Measurements from ENCODE around the gene CEACAM1. TPM values are rescaled to one million over a fixed set of nuclear protein-coding genes. Genes with fewer than 3 reads are reported as not detected.
"Not testable (repeated sequence)": the region's sequence is repeated elsewhere in the genome, so short reads cannot be mapped to it uniquely, and the experiment has no call there.

The CEACAM1 gene
- total RNA-seq, 2 experiments from 2014 or later: 30.0 to 37.0 TPM

DNA sequence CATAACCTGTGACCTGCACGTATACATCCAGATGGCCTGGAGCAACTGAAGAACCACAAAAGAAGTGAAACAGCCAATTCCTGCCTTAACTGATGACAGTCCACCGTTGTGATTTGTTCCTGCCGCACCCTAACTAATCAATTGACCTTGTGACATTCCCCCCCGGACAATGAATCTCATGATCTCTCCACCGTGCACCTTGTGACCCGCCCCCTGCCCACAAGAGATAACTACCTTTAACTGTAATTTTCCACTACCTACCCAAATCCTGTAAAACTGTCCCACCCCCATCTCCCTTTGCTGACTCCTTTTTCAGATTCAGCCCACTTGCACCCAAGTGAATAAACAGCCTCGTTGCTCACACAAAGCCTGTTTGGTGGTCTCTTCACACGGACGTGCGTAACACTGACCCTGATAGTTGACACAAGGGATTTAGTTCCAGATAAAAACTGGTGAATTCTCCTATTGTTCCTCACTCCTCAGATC, 29.1 kb upstream of the CEACAM1 start:
- DNase-seq; H3K36me3 Mint-ChIP-seq; H3K9me3 Mint-ChIP-seq (ENCODE audit: low read depth); H3K4me3 Mint-ChIP-seq; CTCF ChIA-PET; ATAC-seq; H3K27ac Mint-ChIP-seq: not testable (repeated sequence)
- H3K27me3 Mint-ChIP-seq: peaks cover 43% of the 10 kb centered on the region
- peaks cover 10% of the 10 kb centered on the region for H3K4me1 Mint-ChIP-seq

- H3K4me3 Mint-ChIP-seq: no peak overlapping the region
- no peaks in the 10 kb centered on the region for H3K36me3 Mint-ChIP-seq
- H3K4me1 Mint-ChIP-seq: peaks cover 10% of the 10 kb centered on the region
- DNase-seq: no peak
- no peak for ATAC-seq
- H3K9me3 Mint-ChIP-seq (ENCODE audit: low read depth): no peaks in the 10 kb centered on the region
- CTCF ChIA-PET: interaction anchor here (1.6 kb wide), 1 partner anchor 51 kb away, joined by 5 read pairs; no protein-coding TSS in a partner anchor
- H3K27ac Mint-ChIP-seq: no peak overlapping the region
- peaks cover 37% of the 10 kb centered on the region for H3K27me3 Mint-ChIP-seq
Observed at GRCh38 chr19:42555801-42556200, 27.5 kb upstream of the CEACAM1 start.

DNA sequence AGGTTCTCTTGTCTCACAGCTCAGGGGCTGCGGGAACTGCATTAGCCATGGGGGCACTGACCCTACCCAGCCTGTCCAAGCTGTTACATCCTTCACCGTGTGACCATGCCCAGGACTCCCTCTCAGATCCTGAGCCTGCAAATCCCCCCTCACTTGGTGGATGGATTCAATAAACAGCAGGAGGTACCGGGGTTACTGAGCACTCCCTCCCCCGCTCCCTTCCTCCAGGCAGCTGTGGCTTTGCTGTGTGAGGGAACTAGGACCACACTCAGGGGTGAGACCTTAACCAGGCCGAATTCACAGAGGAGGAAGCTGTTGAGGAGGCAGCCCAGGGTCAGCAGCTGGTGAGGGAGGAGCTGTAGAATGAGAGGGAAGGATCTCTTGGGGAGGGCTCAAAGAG, 27.0 kb upstream of the CEACAM1 start:
- H3K36me3 Mint-ChIP-seq: no peaks in the 10 kb centered on the region
- ATAC-seq (no peak), DNase-seq (no peak)
- H3K4me1 Mint-ChIP-seq: peaks cover 10% of the 10 kb centered on the region
- no peak overlapping the region for H3K27ac Mint-ChIP-seq
- H3K4me3 Mint-ChIP-seq: no peak overlapping the region
- CTCF ChIA-PET: interaction anchor here (1.6 kb wide), 1 partner anchor 52 kb away, joined by 5 read pairs; no protein-coding TSS in a partner anchor
- peaks cover 37% of the 10 kb centered on the region for H3K27me3 Mint-ChIP-seq
- H3K9me3 Mint-ChIP-seq (ENCODE audit: low read depth): no peaks in the 10 kb centered on the region

- Mint-ChIP-seq H3K27me3 (peaks cover 40% of the 10 kb centered on the region), H3K36me3 (no peaks in the 10 kb centered on the region), H3K4me3 (no peak overlapping the region), H3K4me1 (peaks cover 10% of the 10 kb centered on the region), H3K27ac (no peak overlapping the region), H3K9me3 (ENCODE audit: low read depth) (no peaks in the 10 kb centered on the region)
- DNase-seq: no peak
- ATAC-seq: no peak
- CTCF ChIA-PET: interaction anchor here (1.3 kb wide), 1 partner anchor 13 kb away, joined by 5 read pairs; no protein-coding TSS in a partner anchor
Observed at GRCh38 chr19:42554046-42554575, 25.8 kb upstream of the CEACAM1 start.

- peaks cover 35% of the 10 kb centered on the region for H3K27me3 Mint-ChIP-seq
- CTCF ChIA-PET: interaction anchor here (0.9 to 1.3 kb wide), 2 partner anchors 13 to 103 kb away, joined by 3 to 5 read pairs; no protein-coding TSS in a partner anchor
- peaks cover 2% of the 10 kb centered on the region for H3K9me3 Mint-ChIP-seq (ENCODE audit: low read depth)
- DNase-seq (peak; percentile 33), ATAC-seq (no peak)
- no peak overlapping the region for H3K4me3 Mint-ChIP-seq
- H3K36me3 Mint-ChIP-seq: no peaks in the 10 kb centered on the region
- H3K4me1 Mint-ChIP-seq: peaks cover 10% of the 10 kb centered on the region
- H3K27ac Mint-ChIP-seq: no peak overlapping the region
Observed at GRCh38 chr19:42553292-42554045, 25.2 kb upstream of the CEACAM1 start.

- DNase-seq (peak; percentile 31), ATAC-seq (no peak)
- CTCF ChIA-PET: interaction anchor here (0.9 to 1.3 kb wide), 2 partner anchors 14 to 102 kb away, joined by 3 to 5 read pairs; no protein-coding TSS in a partner anchor
- Mint-ChIP-seq H3K27ac (no peak overlapping the region), H3K36me3 (no peaks in the 10 kb centered on the region), H3K27me3 (peaks cover 35% of the 10 kb centered on the region), H3K9me3 (ENCODE audit: low read depth) (peaks cover 2% of the 10 kb centered on the region), H3K4me1 (peaks cover 10% of the 10 kb centered on the region), H3K4me3 (no peak overlapping the region)
Observed at GRCh38 chr19:42552086-42553065, 24.1 kb upstream of the CEACAM1 start.

DNA sequence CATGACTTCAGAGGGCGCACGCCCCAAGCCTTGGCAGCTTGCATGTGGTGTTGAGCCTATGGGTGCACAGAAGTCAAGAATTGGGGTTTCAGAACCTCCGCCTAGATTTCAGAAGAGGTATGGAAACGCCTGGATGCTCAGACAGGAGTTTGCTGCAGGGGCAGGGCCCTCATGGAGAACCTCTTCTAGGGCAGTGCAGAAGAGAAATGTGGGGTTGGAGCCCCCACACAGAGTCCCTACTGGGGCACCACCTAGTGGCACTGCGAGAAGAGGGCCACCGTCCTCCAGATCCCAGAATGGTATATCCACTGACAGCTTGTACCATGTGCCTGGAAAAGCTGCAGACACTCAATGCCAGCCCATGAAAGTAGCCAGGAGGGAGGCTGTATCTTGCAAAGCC, 22.2 kb upstream of the CEACAM1 start:
- DNase-seq: peak; percentile 4
- not testable (repeated sequence) for H3K9me3 Mint-ChIP-seq (ENCODE audit: low read depth); H3K4me3 Mint-ChIP-seq; ATAC-seq; H3K4me1 Mint-ChIP-seq; H3K27ac Mint-ChIP-seq; H3K36me3 Mint-ChIP-seq
- peaks cover 19% of the 10 kb centered on the region for H3K27me3 Mint-ChIP-seq
- CTCF ChIA-PET: interaction anchor here (1.2 kb wide), 1 partner anchor 13 kb away, joined by 3 read pairs; no protein-coding TSS in a partner anchor

DNA sequence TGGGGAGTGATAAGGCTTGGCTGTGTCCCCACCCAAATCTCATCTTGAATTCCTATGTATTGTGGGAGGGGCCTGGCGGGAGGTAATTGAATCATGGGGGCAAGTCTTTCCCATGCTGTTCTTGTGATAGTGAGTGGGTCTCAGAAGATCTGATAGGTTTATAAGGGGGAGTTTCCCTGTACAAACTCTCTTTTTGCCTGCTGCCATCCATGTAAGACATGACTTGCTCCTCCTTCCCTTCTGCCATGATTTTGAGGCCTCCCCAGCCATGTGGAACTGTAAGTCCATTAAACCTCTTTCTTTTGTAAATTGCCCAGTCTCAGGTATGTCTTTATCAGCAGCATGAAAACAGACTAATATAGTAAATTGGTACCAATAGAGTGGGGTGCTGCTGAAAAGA, 20.8 kb upstream of the CEACAM1 start:
- not testable (repeated sequence) for ATAC-seq; H3K27ac Mint-ChIP-seq; H3K36me3 Mint-ChIP-seq; DNase-seq; H3K9me3 Mint-ChIP-seq (ENCODE audit: low read depth); H3K4me3 Mint-ChIP-seq; H3K27me3 Mint-ChIP-seq; H3K4me1 Mint-ChIP-seq
- CTCF ChIA-PET: interaction anchor here (0.7 to 1.2 kb wide), 2 partner anchors 14 to 46 kb away, joined by 3 to 4 read pairs; no protein-coding TSS in a partner anchor

- H3K9me3 Mint-ChIP-seq (ENCODE audit: low read depth): peaks cover 2% of the 10 kb centered on the region
- CTCF ChIA-PET: no interaction called here
- ATAC-seq: no peak
Observed at GRCh38 chr19:42548552-42548951, 20.3 kb upstream of the CEACAM1 start.

DNA sequence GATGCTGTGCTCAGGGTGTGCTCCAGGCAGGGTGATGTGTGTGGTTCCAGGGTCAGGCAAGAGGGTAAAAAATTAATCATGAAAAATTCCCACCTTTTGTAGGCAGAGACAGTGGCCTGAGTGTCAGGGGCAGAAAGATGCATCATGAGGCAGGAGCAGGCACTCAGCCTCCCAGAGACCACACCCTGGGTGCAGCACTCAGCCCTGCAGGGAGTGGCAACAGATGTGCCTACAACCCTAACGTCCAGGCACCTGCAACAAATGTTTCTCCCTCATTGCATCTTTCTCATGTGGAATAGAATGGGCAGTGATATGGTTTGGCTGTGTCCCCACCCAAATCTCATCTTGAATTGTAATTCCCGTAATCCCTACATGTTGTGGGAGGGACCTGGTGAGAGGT, 19.6 kb upstream of the CEACAM1 start:
- peaks cover 2% of the 10 kb centered on the region for H3K4me1 Mint-ChIP-seq
- H3K36me3 Mint-ChIP-seq: no peaks in the 10 kb centered on the region
- H3K9me3 Mint-ChIP-seq (ENCODE audit: low read depth): peaks cover 2% of the 10 kb centered on the region
- H3K27me3 Mint-ChIP-seq: peaks cover 8% of the 10 kb centered on the region
- CTCF ChIA-PET: no interaction called here
- DNase-seq (no peak), ATAC-seq (no peak)
- H3K27ac Mint-ChIP-seq: no peak overlapping the region
- no peak overlapping the region for H3K4me3 Mint-ChIP-seq

More at GRCh38 chr19:42548552-42548951, 20.3 kb upstream of the CEACAM1 start:
- no peak for DNase-seq
- Mint-ChIP-seq H3K36me3 (no peaks in the 10 kb centered on the region), H3K4me3 (no peak overlapping the region), H3K4me1 (peaks cover 6% of the 10 kb centered on the region), H3K27ac (no peak overlapping the region), H3K27me3 (peaks cover 8% of the 10 kb centered on the region)

GRCh38 chr19:42546831-42547500, 18.7 kb upstream of the CEACAM1 start:
- Mint-ChIP-seq H3K27ac (no peak overlapping the region), H3K4me3 (no peak overlapping the region), H3K36me3 (no peaks in the 10 kb centered on the region), H3K4me1 (no peaks in the 10 kb centered on the region), H3K9me3 (ENCODE audit: low read depth) (peaks cover 2% of the 10 kb centered on the region), H3K27me3 (peaks cover 8% of the 10 kb centered on the region)
- DNase-seq (no peak), ATAC-seq (no peak)
- CTCF ChIA-PET: interaction anchor here (0.6 kb wide), 1 partner anchor 72 kb away, joined by 3 read pairs; no protein-coding TSS in a partner anchor

DNA sequence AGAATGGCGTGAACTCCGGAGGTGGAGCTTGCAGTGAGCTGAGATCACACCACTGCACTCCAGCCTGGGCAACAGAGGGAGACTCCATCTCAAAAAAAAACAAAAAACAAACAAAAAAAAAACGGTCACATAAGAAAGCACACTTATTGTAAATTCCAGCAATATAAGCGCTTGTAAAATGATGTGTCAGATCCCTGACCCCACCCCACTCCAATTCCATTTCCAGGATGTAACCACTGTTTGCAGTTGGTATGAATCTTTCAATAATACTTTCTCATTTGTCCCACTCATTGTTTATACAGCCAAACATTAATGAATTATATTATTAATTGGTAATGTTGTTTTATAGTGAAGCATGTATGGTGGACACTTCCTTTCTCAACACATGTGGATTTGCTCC, 15.9 kb upstream of the CEACAM1 start:
- peaks cover 4% of the 10 kb centered on the region for H3K27me3 Mint-ChIP-seq
- ATAC-seq: no peak
- H3K4me3 Mint-ChIP-seq: no peak overlapping the region
- H3K27ac Mint-ChIP-seq: no peak overlapping the region
- DNase-seq: no peak
- CTCF ChIA-PET: interaction anchor here (1.3 kb wide), 1 partner anchor 94 kb away, joined by 4 read pairs; no protein-coding TSS in a partner anchor
- no peaks in the 10 kb centered on the region for H3K36me3 Mint-ChIP-seq
- peaks cover 2% of the 10 kb centered on the region for H3K9me3 Mint-ChIP-seq (ENCODE audit: low read depth)
- H3K4me1 Mint-ChIP-seq: no peaks in the 10 kb centered on the region

Measured in activated CD8-positive, alpha-beta memory T cell treated with anti-CD3 and anti-CD28 coated beads, Interleukin-2, amount 10 ng/mL, durations not matched to agents 7 days and 5 days (primary cell).